ENCODE data around the gene SHOX.

Gene SHOX

GRCh38 chrX:685120-686032, 54.8 kb downstream of the SHOX start:
- Mint-ChIP-seq H3K36me3 (ENCODE audit: low read depth) (no peaks in the 10 kb centered on the region), H3K4me3 (no peak overlapping the region), H3K4me1 (no peaks in the 10 kb centered on the region), H3K9me3 (peaks cover 7% of the 10 kb centered on the region), H3K27ac (no peak overlapping the region), H3K27me3 (ENCODE audit: low read depth) (peaks cover 35% of the 10 kb centered on the region)
- no peak for TF ChIP-seq CTCF (IDR thresholded peaks at IDR 0.05; ENCODE audit: unreplicated experiment in 3 of 3)

GRCh38 chrX:689983-690382, 59.4 kb downstream of the SHOX start:
- peaks cover 9% of the 10 kb centered on the region for H3K9me3 Mint-ChIP-seq

GRCh38 chrX:694800-695199, 64.2 kb downstream of the SHOX start:
- H3K36me3 Mint-ChIP-seq (ENCODE audit: low read depth), result no peaks in the 10 kb centered on the region
- peak overlapping the region in 1 of 3 experiments; percentile 47 for H3K27ac Mint-ChIP-seq
- TF ChIP-seq CTCF (IDR thresholded peaks at IDR 0.05; ENCODE audit: unreplicated experiment in 3 of 3), result no peak
- H3K27me3 Mint-ChIP-seq (ENCODE audit: low read depth), result peaks cover 5% of the 10 kb centered on the region
- H3K9me3 Mint-ChIP-seq, result peaks cover 6% of the 10 kb centered on the region
- H3K4me3 Mint-ChIP-seq, result no peak overlapping the region
- no peaks in the 10 kb centered on the region for H3K4me1 Mint-ChIP-seq

More at GRCh38 chrX:689983-690382, 59.4 kb downstream of the SHOX start:
- Mint-ChIP-seq H3K27ac (no peak overlapping the region), H3K27me3 (ENCODE audit: low read depth) (peaks cover 11% of the 10 kb centered on the region), H3K4me1 (no peaks in the 10 kb centered on the region), H3K4me3 (no peak overlapping the region), H3K36me3 (ENCODE audit: low read depth) (no peaks in the 10 kb centered on the region)
- no peak for TF ChIP-seq CTCF (IDR thresholded peaks at IDR 0.05; ENCODE audit: unreplicated experiment in 3 of 3)

- H3K9me3 Mint-ChIP-seq, result peaks cover 6% of the 10 kb centered on the region
- no peak for TF ChIP-seq CTCF (IDR thresholded peaks at IDR 0.05; ENCODE audit: unreplicated experiment in 3 of 3)
- no peak overlapping the region for H3K27ac Mint-ChIP-seq
- H3K27me3 Mint-ChIP-seq (ENCODE audit: low read depth), result no peaks in the 10 kb centered on the region
- H3K4me1 Mint-ChIP-seq, result no peaks in the 10 kb centered on the region
- no peak overlapping the region for H3K4me3 Mint-ChIP-seq
- no peaks in the 10 kb centered on the region for H3K36me3 Mint-ChIP-seq (ENCODE audit: low read depth)
These were observed 67.6 kb downstream of the SHOX start for GRCh38 chrX:698206-698605.

- no peak overlapping the region for H3K27ac Mint-ChIP-seq
- H3K36me3 Mint-ChIP-seq (ENCODE audit: low read depth), result peaks cover 5% of the 10 kb centered on the region
- peaks cover 18% of the 10 kb centered on the region for H3K9me3 Mint-ChIP-seq
- no peaks in the 10 kb centered on the region for H3K4me1 Mint-ChIP-seq
- no peaks in the 10 kb centered on the region for H3K27me3 Mint-ChIP-seq (ENCODE audit: low read depth)
- TF ChIP-seq CTCF (IDR thresholded peaks at IDR 0.05; ENCODE audit: unreplicated experiment in 3 of 3), result no peak
- H3K4me3 Mint-ChIP-seq, result no peak overlapping the region
These were observed 70.3 kb downstream of the SHOX start for GRCh38 chrX:700936-701335.

GRCh38 chrX:701673-702072, 71.1 kb downstream of the SHOX start:
- Mint-ChIP-seq H3K4me1 (no peaks in the 10 kb centered on the region), H3K27ac (no peak overlapping the region), H3K9me3 (peaks cover 21% of the 10 kb centered on the region), H3K27me3 (ENCODE audit: low read depth) (no peaks in the 10 kb centered on the region), H3K4me3 (no peak overlapping the region), H3K36me3 (ENCODE audit: low read depth) (peaks cover 5% of the 10 kb centered on the region)
- TF ChIP-seq CTCF (IDR thresholded peaks at IDR 0.05; ENCODE audit: unreplicated experiment in 3 of 3), result no peak
